Measurements from ENCODE around the gene TBCEL. TPM values are rescaled to one million over a fixed set of nuclear protein-coding genes. Genes with fewer than 3 reads are reported as not detected.

The TBCEL gene
- total RNA-seq, 1 donor from 2014 or later, result 11.1 TPM

GRCh38 chr11:121054266-121054665, 30.4 kb downstream of the TBCEL start:
- Mint-ChIP-seq H3K9me3 (no peaks in the 10 kb centered on the region), H3K36me3 (ENCODE audit: low read depth) (peaks cover 22% of the 10 kb centered on the region), H3K4me3 (no peak overlapping the region), H3K27ac (no peak overlapping the region), H3K27me3 (ENCODE audit: insufficient read depth) (no peaks in the 10 kb centered on the region), H3K4me1 (ENCODE audit: low read depth) (peaks cover 12% of the 10 kb centered on the region)
- no peak for DNase-seq (ENCODE audit: low spot score)
- intact Hi-C loops (cut with micrococcal nuclease), result no loop called here

- H3K4me1 Mint-ChIP-seq (ENCODE audit: low read depth), result peaks cover 17% of the 10 kb centered on the region
- intact Hi-C loops (cut with micrococcal nuclease), result no loop called here
Observed at GRCh38 chr11:121055076-121055475, 31.2 kb downstream of the TBCEL start.

GRCh38 chr11:121057922-121058321, 34.0 kb downstream of the TBCEL start:
- H3K27ac Mint-ChIP-seq, result no peak overlapping the region
- no peaks in the 10 kb centered on the region for H3K9me3 Mint-ChIP-seq
- H3K4me3 Mint-ChIP-seq, result no peak overlapping the region
- peaks cover 20% of the 10 kb centered on the region for H3K4me1 Mint-ChIP-seq (ENCODE audit: low read depth)
- intact Hi-C loops (cut with micrococcal nuclease), result no loop called here
- no peak for DNase-seq (ENCODE audit: low spot score)
- H3K27me3 Mint-ChIP-seq (ENCODE audit: insufficient read depth), result no peaks in the 10 kb centered on the region
- peaks cover 27% of the 10 kb centered on the region for H3K36me3 Mint-ChIP-seq (ENCODE audit: low read depth)

More at GRCh38 chr11:121055076-121055475, 31.2 kb downstream of the TBCEL start:
- H3K36me3 Mint-ChIP-seq (ENCODE audit: low read depth), result peaks cover 24% of the 10 kb centered on the region
- DNase-seq (ENCODE audit: low spot score), result no peak
- H3K4me3 Mint-ChIP-seq, result no peak overlapping the region
- no peaks in the 10 kb centered on the region for H3K9me3 Mint-ChIP-seq
- H3K27ac Mint-ChIP-seq, result no peak overlapping the region
- H3K27me3 Mint-ChIP-seq (ENCODE audit: insufficient read depth), result no peaks in the 10 kb centered on the region

GRCh38 chr11:121058941-121059340, 35.0 kb downstream of the TBCEL start:
- no peak overlapping the region for H3K27ac Mint-ChIP-seq
- no peak for DNase-seq (ENCODE audit: low spot score)
- H3K27me3 Mint-ChIP-seq (ENCODE audit: insufficient read depth), result no peaks in the 10 kb centered on the region
- H3K36me3 Mint-ChIP-seq (ENCODE audit: low read depth), result peaks cover 25% of the 10 kb centered on the region
- no peak overlapping the region for H3K4me3 Mint-ChIP-seq
- H3K4me1 Mint-ChIP-seq (ENCODE audit: low read depth), result peaks cover 20% of the 10 kb centered on the region
- H3K9me3 Mint-ChIP-seq, result no peaks in the 10 kb centered on the region
- intact Hi-C loops (cut with micrococcal nuclease), result no loop called here

- Mint-ChIP-seq H3K27ac (no peak overlapping the region), H3K27me3 (ENCODE audit: insufficient read depth) (no peaks in the 10 kb centered on the region), H3K4me1 (ENCODE audit: low read depth) (peaks cover 20% of the 10 kb centered on the region), H3K4me3 (no peak overlapping the region), H3K36me3 (ENCODE audit: low read depth) (peaks cover 19% of the 10 kb centered on the region), H3K9me3 (no peaks in the 10 kb centered on the region)
- no peak for DNase-seq (ENCODE audit: low spot score)
- intact Hi-C loops (cut with micrococcal nuclease), result no loop called here
Observed at GRCh38 chr11:121059605-121060004, 35.7 kb downstream of the TBCEL start.

GRCh38 chr11:121063728-121064127, 39.8 kb downstream of the TBCEL start:
- intact Hi-C loops (cut with micrococcal nuclease), result no loop called here
- Mint-ChIP-seq H3K27ac (no peak overlapping the region), H3K9me3 (no peaks in the 10 kb centered on the region), H3K36me3 (ENCODE audit: low read depth) (peaks cover 14% of the 10 kb centered on the region), H3K4me1 (ENCODE audit: low read depth) (peaks cover 11% of the 10 kb centered on the region), H3K4me3 (no peak overlapping the region), H3K27me3 (ENCODE audit: insufficient read depth) (no peaks in the 10 kb centered on the region)
- DNase-seq (ENCODE audit: low spot score), result no peak

GRCh38 chr11:121066623-121067022, 42.7 kb downstream of the TBCEL start:
- Mint-ChIP-seq H3K4me3 (no peak overlapping the region), H3K27ac (no peak overlapping the region), H3K36me3 (ENCODE audit: low read depth) (peaks cover 21% of the 10 kb centered on the region), H3K9me3 (no peaks in the 10 kb centered on the region), H3K27me3 (ENCODE audit: insufficient read depth) (no peaks in the 10 kb centered on the region), H3K4me1 (ENCODE audit: low read depth) (no peaks in the 10 kb centered on the region)
- no peak for DNase-seq (ENCODE audit: low spot score)
- intact Hi-C loops (cut with micrococcal nuclease), result no loop called here

GRCh38 chr11:121067026-121067425, 43.1 kb downstream of the TBCEL start:
- intact Hi-C loops (cut with micrococcal nuclease), result no loop called here
- H3K27ac Mint-ChIP-seq, result no peak overlapping the region
- H3K4me1 Mint-ChIP-seq (ENCODE audit: low read depth), result no peaks in the 10 kb centered on the region
- no peaks in the 10 kb centered on the region for H3K27me3 Mint-ChIP-seq (ENCODE audit: insufficient read depth)
- H3K4me3 Mint-ChIP-seq, result no peak overlapping the region
- H3K36me3 Mint-ChIP-seq (ENCODE audit: low read depth), result peaks cover 21% of the 10 kb centered on the region
- DNase-seq (ENCODE audit: low spot score), result no peak
- no peaks in the 10 kb centered on the region for H3K9me3 Mint-ChIP-seq

GRCh38 chr11:121067453-121067852, 43.6 kb downstream of the TBCEL start:
- H3K9me3 Mint-ChIP-seq, result no peaks in the 10 kb centered on the region
- DNase-seq (ENCODE audit: low spot score), result no peak
- H3K36me3 Mint-ChIP-seq (ENCODE audit: low read depth), result peaks cover 21% of the 10 kb centered on the region
- no peak overlapping the region for H3K27ac Mint-ChIP-seq
- H3K27me3 Mint-ChIP-seq (ENCODE audit: insufficient read depth), result no peaks in the 10 kb centered on the region
- no peaks in the 10 kb centered on the region for H3K4me1 Mint-ChIP-seq (ENCODE audit: low read depth)
- intact Hi-C loops (cut with micrococcal nuclease), result no loop called here
- no peak overlapping the region for H3K4me3 Mint-ChIP-seq

GRCh38 chr11:121067962-121068647, 44.2 kb downstream of the TBCEL start:
- Mint-ChIP-seq H3K4me3 (no peak overlapping the region), H3K36me3 (ENCODE audit: low read depth) (peaks cover 21% of the 10 kb centered on the region), H3K4me1 (ENCODE audit: low read depth) (no peaks in the 10 kb centered on the region), H3K27ac (peak overlapping the region; percentile 10), H3K9me3 (no peaks in the 10 kb centered on the region), H3K27me3 (ENCODE audit: insufficient read depth) (no peaks in the 10 kb centered on the region)
- intact Hi-C loops (cut with micrococcal nuclease), result no loop called here
- no peak for DNase-seq (ENCODE audit: low spot score)

- Mint-ChIP-seq H3K9me3 (no peaks in the 10 kb centered on the region), H3K4me3 (no peak overlapping the region), H3K36me3 (ENCODE audit: low read depth) (peaks cover 17% of the 10 kb centered on the region), H3K27ac (no peak overlapping the region), H3K27me3 (ENCODE audit: insufficient read depth) (no peaks in the 10 kb centered on the region), H3K4me1 (ENCODE audit: low read depth) (no peaks in the 10 kb centered on the region)
- no peak for DNase-seq (ENCODE audit: low spot score)
- intact Hi-C loops (cut with micrococcal nuclease), result no loop called here
Observed at GRCh38 chr11:121068787-121069186, 44.9 kb downstream of the TBCEL start.

- DNase-seq (ENCODE audit: low spot score), result no peak
- intact Hi-C loops (cut with micrococcal nuclease), result no loop called here
- no peak overlapping the region for H3K27ac Mint-ChIP-seq
- H3K4me3 Mint-ChIP-seq, result no peak overlapping the region
- H3K9me3 Mint-ChIP-seq, result no peaks in the 10 kb centered on the region
- H3K27me3 Mint-ChIP-seq (ENCODE audit: insufficient read depth), result no peaks in the 10 kb centered on the region
- H3K36me3 Mint-ChIP-seq (ENCODE audit: low read depth), result peaks cover 21% of the 10 kb centered on the region
- H3K4me1 Mint-ChIP-seq (ENCODE audit: low read depth), result no peaks in the 10 kb centered on the region
Observed at GRCh38 chr11:121070951-121071845, 47.3 kb downstream of the TBCEL start.

GRCh38 chr11:121071846-121072450, 48.0 kb downstream of the TBCEL start:
- intact Hi-C loops (cut with micrococcal nuclease), result no loop called here

More at GRCh38 chr11:121071846-121072450, 48.0 kb downstream of the TBCEL start:
- H3K27me3 Mint-ChIP-seq (ENCODE audit: insufficient read depth), result no peaks in the 10 kb centered on the region
- H3K4me1 Mint-ChIP-seq (ENCODE audit: low read depth), result no peaks in the 10 kb centered on the region
- H3K4me3 Mint-ChIP-seq, result no peak overlapping the region
- peaks cover 20% of the 10 kb centered on the region for H3K36me3 Mint-ChIP-seq (ENCODE audit: low read depth)
- no peak for DNase-seq (ENCODE audit: low spot score)
- H3K27ac Mint-ChIP-seq, result no peak overlapping the region
- H3K9me3 Mint-ChIP-seq, result no peaks in the 10 kb centered on the region
